GM12864 (cell line): ENCODE data around the gene ITSN1.
A peak's percentile ranks its signal among the peaks of the same experiment; 100 is the strongest.

Experiments
- DNase-seq: peaks from one replicate; pipeline ENCODE4 v3.0.0-alpha.2; 2011; ENCODE audit warnings: low read depth
- H3K4me3 ChIP-seq: 2 replicates; pipeline ENCODE4 v1.5.1; 2011; ENCODE audit warnings: mild to moderate bottlenecking, low read depth, low read length, control low read depth
- CTCF ChIP-seq: IDR thresholded peaks from 2 replicates; pipeline ENCODE4 v1.5.1; 2011; ENCODE audit warnings: low read depth, mild to moderate bottlenecking, moderate library complexity, low read length, control low read depth, inconsistent platforms; ENCODE audit errors: missing control alignments

ITSN1 gene

GRCh38 chr21:33948096-33948950 is 306.0 kb downstream of the ITSN1 start:
- no peak for TF ChIP-seq CTCF
- peak; percentile 88 for DNase-seq
- peak overlapping the region; percentile 28; the same call in 1 of the 2 replicates for H3K4me3 ChIP-seq

- TF ChIP-seq CTCF = no peak
- no peak for DNase-seq
- H3K4me3 ChIP-seq = peak overlapping the region; percentile 30
These were observed 306.7 kb downstream of the ITSN1 start for GRCh38 chr21:33948951-33949444.
